ENCODE results near the gene ATP8A2.

GRCh38 chr13:25873242-25873612, 501.5 kb downstream of the ATP8A2 start:
- no peak for TF ChIP-seq POLR2AphosphoS5 (IDR thresholded peaks at IDR 0.05)
- no peak for TF ChIP-seq RAD21 (conservative IDR thresholded peaks at IDR 0.05)
- no peak for TF ChIP-seq CTCF (IDR thresholded peaks at IDR 0.05; ENCODE audit: poor library complexity, severe bottlenecking)
- TF ChIP-seq TAF1 (IDR thresholded peaks at IDR 0.05; ENCODE audit: low read depth): no peak
